Keratinocyte (primary cell): Measurements from ENCODE around the gene MARK1.

Source experiments
- EZH2 ChIP-seq: IDR thresholded peaks from one replicate; pipeline ENCODE4 v1.6.1; 2012; ENCODE audit warnings: inconsistent platforms, mild to moderate bottlenecking, low read length, moderate library complexity
- TF ChIP-seq, protein P1 (sequence below), 3 experiments: IDR thresholded peaks in 1 of 3; conservative IDR thresholded peaks in 1 of 3; optimal IDR thresholded peaks in 1 of 3; 2 replicates in 2 of 3; 3 replicates in 1 of 3; pipeline versions ENCODE3 to v1.5.1; 2011; ENCODE audit warnings: low read length in 3 of 3, mild to moderate bottlenecking in 3 of 3, moderate library complexity in 2 of 3, control low read depth in 1 of 3, inconsistent platforms in 1 of 3; ENCODE audit not compliant: insufficient read depth in 2 of 3; ENCODE audit errors: extremely low read depth in 1 of 3

DNA sequence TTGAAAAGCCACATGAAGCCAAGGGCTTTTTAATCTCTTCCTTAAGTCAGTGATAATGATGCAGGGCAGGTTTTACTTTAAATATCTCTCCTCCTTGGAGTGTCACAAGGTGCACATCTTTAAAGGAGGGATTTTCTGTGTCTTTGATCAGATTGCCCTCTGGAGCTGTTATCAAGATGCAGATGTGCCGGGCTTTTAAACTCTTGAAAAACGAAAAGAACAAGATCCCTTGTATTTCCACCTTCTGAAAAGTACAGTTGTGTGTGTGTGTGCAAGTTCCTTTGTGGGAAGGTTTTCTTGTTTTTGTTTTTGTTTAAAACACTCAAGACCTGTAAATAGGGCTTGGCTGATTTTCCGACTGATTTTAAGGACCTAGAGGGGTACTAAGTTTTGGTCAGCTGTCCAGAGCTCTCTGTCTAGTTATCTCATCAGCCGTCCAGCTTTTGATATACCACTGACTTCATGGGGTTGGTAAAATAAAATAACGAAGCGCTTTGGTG lies 1.6 kb downstream of the MARK1 start:
- TF ChIP-seq, protein P1, sequence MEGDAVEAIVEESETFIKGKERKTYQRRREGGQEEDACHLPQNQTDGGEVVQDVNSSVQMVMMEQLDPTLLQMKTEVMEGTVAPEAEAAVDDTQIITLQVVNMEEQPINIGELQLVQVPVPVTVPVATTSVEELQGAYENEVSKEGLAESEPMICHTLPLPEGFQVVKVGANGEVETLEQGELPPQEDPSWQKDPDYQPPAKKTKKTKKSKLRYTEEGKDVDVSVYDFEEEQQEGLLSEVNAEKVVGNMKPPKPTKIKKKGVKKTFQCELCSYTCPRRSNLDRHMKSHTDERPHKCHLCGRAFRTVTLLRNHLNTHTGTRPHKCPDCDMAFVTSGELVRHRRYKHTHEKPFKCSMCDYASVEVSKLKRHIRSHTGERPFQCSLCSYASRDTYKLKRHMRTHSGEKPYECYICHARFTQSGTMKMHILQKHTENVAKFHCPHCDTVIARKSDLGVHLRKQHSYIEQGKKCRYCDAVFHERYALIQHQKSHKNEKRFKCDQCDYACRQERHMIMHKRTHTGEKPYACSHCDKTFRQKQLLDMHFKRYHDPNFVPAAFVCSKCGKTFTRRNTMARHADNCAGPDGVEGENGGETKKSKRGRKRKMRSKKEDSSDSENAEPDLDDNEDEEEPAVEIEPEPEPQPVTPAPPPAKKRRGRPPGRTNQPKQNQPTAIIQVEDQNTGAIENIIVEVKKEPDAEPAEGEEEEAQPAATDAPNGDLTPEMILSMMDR (optimal IDR thresholded peaks at IDR 0.05 in 1 of 3, IDR thresholded peaks at IDR 0.05 in 1 of 3, conservative IDR thresholded peaks at IDR 0.05 in 1 of 3; ENCODE audit: extremely low read depth in 1 of 3, insufficient read depth in 2 of 3, low read length in 3 of 3) = no peak
- no peak for TF ChIP-seq EZH2
